Ectodermal cell (in vitro differentiated cells): ENCODE data around the gene TMEM151B.
"Not testable (repeated sequence)": the region's sequence is repeated elsewhere in the genome, so short reads cannot be mapped to it uniquely, and the experiment has no call there.

Source experiments
- H3K27ac ChIP-seq: 2 replicates; pipeline ENCODE4 v1.7.0; 2013; ENCODE audit warnings: mild to moderate bottlenecking, low read depth, low read length; ENCODE audit not compliant: insufficient read depth, poor library complexity, severe bottlenecking
- H3K27me3 ChIP-seq: 2 replicates; pipeline ENCODE4 v1.7.0; 2013; ENCODE audit warnings: mild to moderate bottlenecking, low read length; ENCODE audit not compliant: insufficient read depth, control insufficient read depth, poor library complexity, severe bottlenecking
- H3K36me3 ChIP-seq: one replicate; pipeline ENCODE4 v1.7.0; 2013; ENCODE audit warnings: low read length; ENCODE audit not compliant: control insufficient read depth, insufficient read depth
- H3K4me1 ChIP-seq: one replicate; pipeline ENCODE4 v1.7.0; 2013; ENCODE audit warnings: low read length; ENCODE audit not compliant: control insufficient read depth, insufficient read depth
- H3K4me3 ChIP-seq: 2 replicates; pipeline ENCODE4 v1.7.0; 2013; ENCODE audit warnings: low read depth, low read length, control low read depth; ENCODE audit not compliant: insufficient read depth
- H3K9me3 ChIP-seq: 2 replicates; pipeline ENCODE4 v1.7.0; 2013; ENCODE audit warnings: mild to moderate bottlenecking, low read length, moderate library complexity; ENCODE audit not compliant: control insufficient read depth
- WGBS, 2 experiments: methylation state at CpG; one replicate each; pipeline ENCODE4 v1.1.7; 2013; ENCODE audit warnings: missing lambda C conversion rate in 2 of 2; 5-methylcytosine and 5-hydroxymethylcytosine counted together

The TMEM151B gene

DNA sequence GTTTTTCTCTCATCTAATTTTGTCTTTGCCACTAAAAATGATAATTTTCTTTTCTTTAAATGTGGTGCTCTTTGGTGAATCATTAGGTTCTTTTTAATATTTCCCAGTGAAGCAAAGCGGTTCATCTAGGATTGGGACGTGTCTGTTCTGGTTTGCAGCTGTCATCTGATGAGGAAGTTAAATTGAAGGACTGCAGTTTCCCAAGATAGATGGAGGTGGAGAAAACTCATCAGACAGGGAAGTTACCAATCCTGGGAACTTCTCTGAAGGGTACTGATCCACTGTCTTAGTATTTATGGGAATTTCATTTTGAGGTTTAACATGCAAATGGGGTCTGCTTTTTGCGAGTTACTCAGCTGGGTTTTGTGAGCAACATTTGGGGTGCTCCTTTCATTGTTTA is 45.3 kb downstream of the TMEM151B start:
- H3K9me3 ChIP-seq, result no peaks in the 10 kb centered on the region
- peaks cover 6% of the 10 kb centered on the region for H3K4me1 ChIP-seq
- peaks cover 1% of the 10 kb centered on the region for H3K36me3 ChIP-seq
- H3K27me3 ChIP-seq, result no peaks in the 10 kb centered on the region
- H3K27ac ChIP-seq, result no peak overlapping the region
- no peak overlapping the region for H3K4me3 ChIP-seq
- WGBS, 2 experiments, result 87 to 90% methylated on average over 3 of the region's 3 CpGs

DNA sequence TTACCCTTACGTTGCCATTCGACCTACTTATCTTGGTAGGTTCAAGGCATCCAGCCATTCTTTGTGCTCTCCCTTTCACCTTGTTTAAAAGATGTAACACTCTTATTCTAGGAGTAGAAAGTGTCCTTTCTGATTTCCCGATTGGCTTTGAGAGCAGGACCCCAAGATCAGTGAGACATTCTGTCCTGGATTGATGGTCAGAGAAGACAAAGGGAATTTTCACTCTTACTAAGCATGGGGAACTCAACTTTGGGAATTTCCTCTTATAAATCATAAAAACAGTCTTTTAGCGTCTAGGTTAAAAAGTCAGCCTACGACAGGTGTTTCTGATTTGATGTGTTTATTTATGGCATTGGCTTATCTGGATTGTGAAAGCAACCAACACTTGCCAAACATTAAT is 45.7 kb downstream of the TMEM151B start:
- H3K4me1 ChIP-seq, result peaks cover 6% of the 10 kb centered on the region
- 90 to 91% methylated on average over 3 to 5 of the region's 5 CpGs for WGBS, 2 experiments
- H3K27me3 ChIP-seq, result no peaks in the 10 kb centered on the region
- H3K4me3 ChIP-seq, result no peak overlapping the region
- H3K9me3 ChIP-seq, result no peaks in the 10 kb centered on the region
- no peak overlapping the region for H3K27ac ChIP-seq
- H3K36me3 ChIP-seq, result no peaks in the 10 kb centered on the region

DNA sequence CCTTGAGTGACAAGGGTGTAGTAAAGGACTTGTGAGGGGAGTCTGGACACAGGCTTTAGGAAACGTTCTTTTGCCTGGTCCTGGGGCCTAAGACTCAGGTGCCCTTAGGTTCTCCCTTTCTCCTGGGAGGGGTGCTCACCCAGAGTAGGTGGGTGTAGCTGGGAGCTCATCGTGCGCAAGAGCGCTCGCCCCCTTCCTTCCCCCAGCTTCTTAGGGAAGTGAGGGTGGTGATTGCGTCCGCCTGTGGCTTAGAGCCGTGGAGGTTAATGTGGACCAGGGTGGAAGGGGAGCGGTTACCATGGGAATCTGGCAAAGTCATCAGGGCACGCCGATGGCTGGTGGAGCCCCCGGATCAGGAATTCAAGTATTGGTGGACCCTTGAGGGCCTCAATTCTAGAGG is 46.2 kb downstream of the TMEM151B start:
- Histone ChIP-seq H3K4me1 (peaks cover 6% of the 10 kb centered on the region), H3K27ac (no peak overlapping the region), H3K9me3 (no peaks in the 10 kb centered on the region), H3K27me3 (no peaks in the 10 kb centered on the region), H3K4me3 (no peak overlapping the region), H3K36me3 (no peaks in the 10 kb centered on the region)
- 92 to 95% methylated on average over 12 of the region's 12 CpGs for WGBS, 2 experiments

DNA sequence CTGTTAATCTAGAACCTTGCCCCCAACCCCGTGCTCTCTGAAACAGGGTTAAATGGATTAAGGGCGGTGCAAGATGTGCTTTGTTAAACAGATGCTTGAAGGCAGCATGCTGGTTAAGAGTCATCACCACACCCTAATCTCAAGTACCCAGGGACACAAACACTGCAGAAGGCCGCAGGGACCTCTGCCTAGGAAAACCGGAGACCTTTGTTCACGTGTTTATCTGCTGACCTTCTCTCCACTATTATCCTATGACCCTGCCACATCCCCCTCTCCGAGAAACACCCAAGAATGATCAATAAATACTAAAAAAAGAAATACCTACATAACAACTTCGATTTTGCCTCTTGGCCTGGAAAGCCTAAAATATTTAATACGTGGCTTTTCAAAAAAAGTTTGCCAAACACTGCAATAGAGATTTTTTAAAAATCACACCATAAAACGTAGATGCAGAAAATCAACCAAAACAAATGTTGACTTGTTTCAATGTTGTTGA is 46.9 kb downstream of the TMEM151B start:
- not testable (repeated sequence) for H3K27me3 ChIP-seq, H3K4me1 ChIP-seq, H3K4me3 ChIP-seq, H3K9me3 ChIP-seq, H3K36me3 ChIP-seq, H3K27ac ChIP-seq
- WGBS, 2 experiments, result 78 to 83% methylated on average over 8 to 9 of the region's 9 CpGs

DNA sequence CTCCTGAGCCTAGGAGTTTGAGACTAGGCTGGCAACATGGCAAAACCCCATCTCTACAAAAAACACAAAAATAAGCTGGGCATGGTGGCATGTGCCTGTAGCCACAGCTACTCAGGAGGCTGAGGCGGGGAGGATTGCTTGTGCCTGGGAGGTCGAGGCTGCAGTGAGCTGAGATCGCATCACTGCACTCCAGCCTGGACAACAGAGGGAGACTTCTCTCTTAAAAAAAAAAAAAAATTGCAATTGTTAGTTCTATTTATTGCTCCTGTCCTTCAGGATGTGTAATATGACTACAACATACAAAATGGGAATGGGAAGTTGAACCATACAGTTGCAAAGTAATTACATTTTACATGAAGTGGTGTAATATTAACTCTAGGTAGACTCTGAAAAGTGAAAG is 51.0 kb downstream of the TMEM151B start:
- Histone ChIP-seq H3K36me3 (no peaks in the 10 kb centered on the region), H3K4me3 (no peak overlapping the region), H3K27me3 (no peaks in the 10 kb centered on the region), H3K27ac (no peak overlapping the region), H3K4me1 (no peaks in the 10 kb centered on the region), H3K9me3 (no peaks in the 10 kb centered on the region)
- WGBS, 2 experiments, result 84 to 86% methylated on average over 3 of the region's 3 CpGs

DNA sequence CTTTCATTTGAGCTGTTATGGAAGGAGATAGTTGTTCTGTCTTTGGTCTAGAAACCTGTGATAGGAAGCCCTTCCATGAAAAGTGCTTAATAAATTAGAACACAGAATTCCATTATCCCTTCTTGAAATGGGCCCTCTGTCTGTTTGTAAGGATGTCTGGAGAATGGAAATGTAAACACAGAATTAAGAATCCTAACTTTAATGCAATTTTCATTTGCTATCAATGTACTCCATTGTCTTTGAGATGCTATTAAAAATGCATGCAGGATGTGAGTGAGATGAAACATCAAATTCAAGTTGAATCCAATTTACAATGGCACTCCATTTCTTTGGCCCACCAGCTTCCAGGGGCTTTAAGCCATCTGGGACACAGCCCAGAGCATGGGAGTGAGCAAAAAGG is 56.8 kb downstream of the TMEM151B start:
- Histone ChIP-seq H3K27ac (no peak overlapping the region), H3K36me3 (no peaks in the 10 kb centered on the region), H3K27me3 (no peaks in the 10 kb centered on the region), H3K9me3 (no peaks in the 10 kb centered on the region), H3K4me1 (no peaks in the 10 kb centered on the region), H3K4me3 (no peak overlapping the region)

DNA sequence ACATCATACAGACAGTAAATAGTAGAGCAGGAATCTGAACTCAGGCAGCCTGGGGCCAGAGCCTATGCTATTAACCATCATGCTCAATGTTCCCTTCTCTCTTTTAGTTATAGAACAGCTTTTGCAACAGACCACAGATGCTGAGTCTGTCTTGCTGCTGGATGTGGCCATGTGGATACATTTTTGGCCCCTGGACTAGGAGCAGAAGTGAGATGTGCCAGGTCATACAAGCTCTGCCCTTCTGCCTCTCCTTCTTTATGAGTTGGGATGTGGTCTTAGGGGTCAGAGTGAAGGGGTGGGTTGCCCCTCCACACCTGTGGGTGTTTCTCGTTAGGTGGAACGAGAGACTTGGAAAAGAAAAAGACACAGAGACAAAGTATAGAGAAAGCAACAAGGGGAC is 57.5 kb downstream of the TMEM151B start:
- H3K4me3 ChIP-seq, result no peak overlapping the region
- WGBS, 2 experiments, result 70 to 74% methylated on average over 2 of the region's 2 CpGs
- H3K27me3 ChIP-seq, result no peaks in the 10 kb centered on the region
- H3K36me3 ChIP-seq, result no peaks in the 10 kb centered on the region
- no peak overlapping the region for H3K27ac ChIP-seq
- H3K9me3 ChIP-seq, result no peaks in the 10 kb centered on the region
- H3K4me1 ChIP-seq, result no peaks in the 10 kb centered on the region

DNA sequence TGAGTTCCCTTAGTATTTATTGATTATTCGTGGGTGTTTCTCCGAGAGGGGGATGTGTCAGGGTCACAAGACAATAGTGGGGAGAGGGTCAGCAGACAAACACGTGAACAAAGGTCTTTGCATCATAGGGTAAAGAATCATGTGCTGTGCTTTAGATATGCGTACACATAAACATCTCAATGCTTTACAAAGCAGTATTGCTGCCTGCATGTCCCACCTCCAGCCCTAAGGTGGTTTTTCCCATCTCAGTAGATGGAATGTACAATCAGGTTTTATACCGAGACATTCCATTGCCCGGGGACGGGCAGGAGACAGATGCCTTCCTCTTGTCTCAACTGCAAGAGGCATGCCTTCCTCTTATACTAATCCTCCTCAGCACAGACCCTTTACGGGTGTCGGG is 58.0 kb downstream of the TMEM151B start:
- not testable (repeated sequence) for H3K4me3 ChIP-seq, H3K36me3 ChIP-seq, H3K27me3 ChIP-seq, H3K9me3 ChIP-seq, H3K27ac ChIP-seq, H3K4me1 ChIP-seq
- WGBS, 2 experiments, result 32 to 44% methylated on average over 4 of the region's 9 CpGs

DNA sequence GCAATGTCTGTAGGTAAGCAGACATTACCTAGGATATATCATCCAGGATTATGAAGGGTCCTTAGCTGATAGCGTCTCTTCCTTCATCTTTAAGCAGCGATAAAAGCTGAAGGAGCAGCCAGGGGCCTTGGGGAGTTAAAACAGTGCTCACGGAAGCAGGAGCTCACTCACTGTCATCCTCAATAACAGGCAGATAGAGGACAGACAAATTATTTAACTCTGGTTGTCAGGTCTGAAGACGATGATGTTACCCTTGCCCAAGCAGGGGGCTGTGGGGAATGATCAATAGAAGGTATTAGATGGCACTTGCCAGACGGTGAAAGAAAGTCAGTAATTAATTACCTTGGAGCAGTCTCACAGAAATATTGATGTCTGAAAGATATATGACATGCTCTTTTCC is 59.6 kb downstream of the TMEM151B start:
- Histone ChIP-seq H3K9me3 (no peaks in the 10 kb centered on the region), H3K36me3 (no peaks in the 10 kb centered on the region), H3K27ac (no peak overlapping the region), H3K4me1 (no peaks in the 10 kb centered on the region), H3K4me3 (no peak overlapping the region), H3K27me3 (no peaks in the 10 kb centered on the region)
- 72 to 77% methylated on average over 5 of the region's 5 CpGs for WGBS, 2 experiments

DNA sequence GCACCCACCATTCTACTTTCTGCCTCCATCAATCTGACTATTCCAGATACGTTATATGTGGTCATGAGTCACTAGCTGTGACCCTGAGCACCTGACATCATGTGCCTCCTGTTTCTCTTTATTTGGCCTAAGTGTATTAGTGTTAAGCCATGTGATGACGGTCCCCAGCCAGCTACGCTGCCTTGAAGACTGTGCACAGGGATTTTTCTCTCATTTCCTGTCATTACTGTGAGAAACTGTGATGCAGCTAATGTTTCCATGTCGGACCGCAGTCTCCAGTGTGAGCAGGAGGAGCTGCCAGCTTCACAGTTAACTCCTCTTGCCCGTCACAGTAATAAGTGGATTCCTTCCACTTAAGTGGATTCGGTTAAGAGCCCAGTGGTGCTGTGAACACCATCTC is 62.3 kb downstream of the TMEM151B start:
- Histone ChIP-seq H3K9me3 (no peaks in the 10 kb centered on the region), H3K27me3 (no peaks in the 10 kb centered on the region), H3K4me3 (no peak overlapping the region), H3K4me1 (peaks cover 8% of the 10 kb centered on the region), H3K36me3 (no peaks in the 10 kb centered on the region), H3K27ac (no peak overlapping the region)
- WGBS, 2 experiments, result 74 to 77% methylated on average over 7 of the region's 7 CpGs

DNA sequence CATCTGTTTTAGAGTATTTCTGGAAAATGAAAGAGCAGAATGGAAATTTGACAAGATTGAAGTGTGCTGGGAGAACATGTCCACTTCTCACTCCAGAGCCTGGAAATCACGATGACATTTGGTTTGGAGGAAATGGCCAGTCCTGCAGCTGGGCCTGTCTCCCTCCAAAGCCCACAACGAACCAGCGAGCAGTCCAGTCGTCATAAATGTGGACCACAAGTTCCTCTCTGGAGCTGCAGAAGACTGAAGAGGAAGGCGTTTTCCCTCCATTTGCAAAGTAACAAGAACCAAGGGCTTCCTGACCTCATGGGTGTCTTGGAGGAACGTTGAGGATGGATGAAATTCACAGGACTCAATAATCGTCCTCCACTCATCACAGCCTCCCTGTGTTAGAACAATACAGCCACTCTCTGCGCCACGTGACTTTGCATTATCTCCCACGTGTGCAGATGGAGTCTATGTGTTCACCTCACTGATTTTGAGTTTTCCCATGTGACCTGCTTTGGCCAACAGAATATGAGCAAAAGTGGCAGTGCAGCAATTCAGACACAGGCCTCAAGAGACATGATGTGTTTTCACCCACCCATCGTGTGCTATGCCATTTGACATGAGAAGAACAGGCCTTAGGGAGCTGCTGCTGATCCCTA is 63.1 kb downstream of the TMEM151B start:
- no peak overlapping the region for H3K4me3 ChIP-seq
- no peak overlapping the region for H3K27ac ChIP-seq
- no peaks in the 10 kb centered on the region for H3K9me3 ChIP-seq
- 91 to 93% methylated on average over 11 of the region's 11 CpGs for WGBS, 2 experiments
- H3K4me1 ChIP-seq, result peaks cover 8% of the 10 kb centered on the region
- no peaks in the 10 kb centered on the region for H3K27me3 ChIP-seq
- H3K36me3 ChIP-seq, result no peaks in the 10 kb centered on the region
